CD4-positive, alpha-beta T cell treated with Interferon gamma for 1 hour (primary cell): Measurements from ENCODE around the gene CLCNKA.
A peak's percentile ranks its signal among the peaks of the same experiment; 100 is the strongest.
"Not testable (repeated sequence)": the region's sequence is repeated elsewhere in the genome, so short reads cannot be mapped to it uniquely, and the experiment has no call there.

Source experiments
- DNase-seq: peaks from one replicate; pipeline ENCODE4 v3.0.0-alpha.2; 2020

Gene CLCNKA

GRCh38 chr1:16046842-16047241 is 25.0 kb downstream of the CLCNKA start:
- no peak for DNase-seq

- DNase-seq = no peak
These were observed 26.1 kb downstream of the CLCNKA start for GRCh38 chr1:16047791-16048475.

- DNase-seq = peak; percentile 51
These were observed 26.8 kb downstream of the CLCNKA start for GRCh38 chr1:16048573-16049189.

GRCh38 chr1:16050328-16050727 is 28.5 kb downstream of the CLCNKA start:
- DNase-seq = no peak

GRCh38 chr1:16051039-16051438 is 29.2 kb downstream of the CLCNKA start:
- no peak for DNase-seq

- not testable (repeated sequence) for DNase-seq
These were observed 30.1 kb downstream of the CLCNKA start for GRCh38 chr1:16051949-16052348.

- DNase-seq = no peak
These were observed 32.1 kb downstream of the CLCNKA start for GRCh38 chr1:16053781-16054502.

GRCh38 chr1:16054598-16055540 is 33.0 kb downstream of the CLCNKA start:
- no peak for DNase-seq

- DNase-seq = peak; percentile 86
These were observed 34.0 kb downstream of the CLCNKA start for GRCh38 chr1:16055613-16056520.

GRCh38 chr1:16056521-16056912 is 34.7 kb downstream of the CLCNKA start:
- DNase-seq = not testable (repeated sequence)

- not testable (repeated sequence) for DNase-seq
These were observed 35.6 kb downstream of the CLCNKA start for GRCh38 chr1:16057314-16057915.

- DNase-seq = not testable (repeated sequence)
These were observed 36.7 kb downstream of the CLCNKA start for GRCh38 chr1:16058394-16059120.

- no peak for DNase-seq
These were observed 39.4 kb downstream of the CLCNKA start for GRCh38 chr1:16061266-16061665.

GRCh38 chr1:16061989-16062686 is 40.3 kb downstream of the CLCNKA start:
- not testable (repeated sequence) for DNase-seq

GRCh38 chr1:16062687-16063075 is 40.8 kb downstream of the CLCNKA start:
- DNase-seq = not testable (repeated sequence)

- no peak for DNase-seq
These were observed 41.5 kb downstream of the CLCNKA start for GRCh38 chr1:16063226-16063829.

GRCh38 chr1:16063921-16064320 is 42.1 kb downstream of the CLCNKA start:
- DNase-seq = no peak

GRCh38 chr1:16064536-16065268 is 42.9 kb downstream of the CLCNKA start:
- DNase-seq = no peak

GRCh38 chr1:16065269-16065576 is 43.4 kb downstream of the CLCNKA start:
- no peak for DNase-seq
